ENCODE measurements around the gene UQCRHL. TPM values are rescaled to one million over a fixed set of nuclear protein-coding genes. Genes with fewer than 3 reads are reported as not detected.

The UQCRHL gene
- total and polyA plus RNA-seq, 2 of the 4 experiments (the other 2 are of a cell fraction): 1.4 to 2.4 TPM

DNA sequence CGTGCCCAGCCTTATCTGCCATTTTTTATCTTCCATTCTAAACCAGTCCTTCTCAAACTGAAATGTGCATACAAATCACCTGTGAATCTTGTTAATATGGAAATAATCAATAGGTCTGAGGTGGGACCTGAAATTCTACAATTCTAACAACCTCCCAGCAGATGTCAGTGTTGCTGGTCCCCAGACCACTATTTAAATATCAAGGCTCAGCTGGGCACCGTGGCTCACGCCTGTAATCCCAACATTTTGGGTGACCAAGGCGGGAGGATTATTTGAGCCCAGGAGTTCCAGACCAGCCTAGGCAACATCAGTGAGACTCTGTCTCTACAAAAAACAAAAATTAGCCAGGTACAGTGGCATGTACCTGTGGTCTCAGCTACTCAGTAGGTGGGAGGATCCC, 4.1 kb downstream of the UQCRHL start:
- no peak overlapping the region for H4K8ac ChIP-seq (ENCODE audit: low read depth in 2 of 2, low read length in 2 of 2)
- H2AK5ac ChIP-seq (ENCODE audit: low read depth, low read length): no peak overlapping the region
- H4K91ac ChIP-seq (ENCODE audit: insufficient read depth, low read depth, low read length): no peak overlapping the region
- POLR2A ChIA-PET (ENCODE audit: unreplicated experiment): no interaction called here
- no peak overlapping the region for H3K18ac ChIP-seq (ENCODE audit: low read depth, low read length)
- no peak overlapping the region for H3K23ac ChIP-seq (ENCODE audit: low read depth, low read length)
- no peak overlapping the region for H2BK15ac ChIP-seq (ENCODE audit: low read depth, low read length)
- H4K5ac ChIP-seq (ENCODE audit: low read depth, low read length): no peak overlapping the region
- H3K36me3 ChIP-seq (ENCODE audit: control insufficient read depth, insufficient read depth, low read length): no peaks in the 10 kb centered on the region
- H2AFZ ChIP-seq (replicated peaks; ENCODE audit: low read length, poor library complexity): no peak overlapping the region
- no peak overlapping the region for H2AK9ac ChIP-seq (replicated peaks; ENCODE audit: low read depth, low read length, poor library complexity)
- H3K56ac ChIP-seq (ENCODE audit: extremely low read depth, insufficient read depth, low read length): no peak overlapping the region
- no peak overlapping the region for H3K14ac ChIP-seq (replicated peaks; ENCODE audit: low read depth, low read length)
- DNase-seq (peak; percentile 38), ATAC-seq (ENCODE audit: low read depth) (no peak)
- H3K4me2 ChIP-seq (ENCODE audit: low read depth, low read length): no peak overlapping the region
- H2BK120ac ChIP-seq (ENCODE audit: low read depth, low read length): no peak overlapping the region
- no TSS peak for BruUV-seq (replicated peaks)
- no peak overlapping the region for H2BK20ac ChIP-seq (ENCODE audit: low read depth, low read length)
- no peaks in the 10 kb centered on the region for H4K20me1 ChIP-seq (ENCODE audit: insufficient read depth, low read length)
- H3K27me3 ChIP-seq (ENCODE audit: control insufficient read depth, insufficient read depth, low read length): no peaks in the 10 kb centered on the region
- peaks cover 0 to 3% of the 10 kb centered on the region in 2 experiments; a peak in 1 of 4 replicates for H3K79me1 ChIP-seq (ENCODE audit: low read depth in 1 of 2, low read length in 2 of 2)
- dilution Hi-C loops (cut with HindIII; ENCODE audit: low sequenced_read_pairs, unreplicated experiment): no loop called here
- peaks cover 17% of the 10 kb centered on the region for H3K9me1 ChIP-seq (ENCODE audit: insufficient read depth, low read length)
- in situ Hi-C loops (cut with MboI; ENCODE audit: low sequenced_read_pairs): no loop called here
- CTCF ChIA-PET: no interaction called here
- 60% methylated on average over 2 of the region's 4 CpGs; no CpG with 5 or more reads in 1 of the 2 experiments for WGBS, 2 experiments (ENCODE audit: extremely low coverage in 2 of 2, insufficient read length in 1 of 2)
- intact Hi-C loops (cut with micrococcal nuclease): no loop called here
- H3K27ac ChIP-seq (ENCODE audit: insufficient read depth, low read length): no peak overlapping the region
- TF ChIP-seq RFX5 (IDR thresholded peaks at IDR 0.05; ENCODE audit: low read depth, low read length) (no peak), SMC3 (IDR thresholded peaks at IDR 0.05; ENCODE audit: low read depth, low read length) (peak; percentile 41), RAD21 (IDR thresholded peaks at IDR 0.05; ENCODE audit: low read length) (peak; percentile 52), POLR2A (IDR thresholded peaks at IDR 0.05; ENCODE audit: low read depth, low read length) (no peak), RCOR1 (IDR thresholded peaks at IDR 0.05; ENCODE audit: insufficient replicate concordance, low read length) (no peak), FOS (IDR thresholded peaks at IDR 0.05; ENCODE audit: low read depth, low read length) (no peak), MXI1 (IDR thresholded peaks at IDR 0.05; ENCODE audit: borderline replicate concordance, low read depth, low read length) (no peak), MAZ (IDR thresholded peaks at IDR 0.05; ENCODE audit: borderline replicate concordance, low read depth, low read length) (no peak), MAFK (IDR thresholded peaks at IDR 0.05; ENCODE audit: low read depth, low read length) (no peak)
- TF ChIP-seq, protein P1, sequence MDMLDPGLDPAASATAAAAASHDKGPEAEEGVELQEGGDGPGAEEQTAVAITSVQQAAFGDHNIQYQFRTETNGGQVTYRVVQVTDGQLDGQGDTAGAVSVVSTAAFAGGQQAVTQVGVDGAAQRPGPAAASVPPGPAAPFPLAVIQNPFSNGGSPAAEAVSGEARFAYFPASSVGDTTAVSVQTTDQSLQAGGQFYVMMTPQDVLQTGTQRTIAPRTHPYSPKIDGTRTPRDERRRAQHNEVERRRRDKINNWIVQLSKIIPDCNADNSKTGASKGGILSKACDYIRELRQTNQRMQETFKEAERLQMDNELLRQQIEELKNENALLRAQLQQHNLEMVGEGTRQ (IDR thresholded peaks at IDR 0.05; ENCODE audit: low read depth, low read length): no peak
- TF ChIP-seq, protein P2, sequence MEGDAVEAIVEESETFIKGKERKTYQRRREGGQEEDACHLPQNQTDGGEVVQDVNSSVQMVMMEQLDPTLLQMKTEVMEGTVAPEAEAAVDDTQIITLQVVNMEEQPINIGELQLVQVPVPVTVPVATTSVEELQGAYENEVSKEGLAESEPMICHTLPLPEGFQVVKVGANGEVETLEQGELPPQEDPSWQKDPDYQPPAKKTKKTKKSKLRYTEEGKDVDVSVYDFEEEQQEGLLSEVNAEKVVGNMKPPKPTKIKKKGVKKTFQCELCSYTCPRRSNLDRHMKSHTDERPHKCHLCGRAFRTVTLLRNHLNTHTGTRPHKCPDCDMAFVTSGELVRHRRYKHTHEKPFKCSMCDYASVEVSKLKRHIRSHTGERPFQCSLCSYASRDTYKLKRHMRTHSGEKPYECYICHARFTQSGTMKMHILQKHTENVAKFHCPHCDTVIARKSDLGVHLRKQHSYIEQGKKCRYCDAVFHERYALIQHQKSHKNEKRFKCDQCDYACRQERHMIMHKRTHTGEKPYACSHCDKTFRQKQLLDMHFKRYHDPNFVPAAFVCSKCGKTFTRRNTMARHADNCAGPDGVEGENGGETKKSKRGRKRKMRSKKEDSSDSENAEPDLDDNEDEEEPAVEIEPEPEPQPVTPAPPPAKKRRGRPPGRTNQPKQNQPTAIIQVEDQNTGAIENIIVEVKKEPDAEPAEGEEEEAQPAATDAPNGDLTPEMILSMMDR (conservative IDR thresholded peaks at IDR 0.05; ENCODE audit: low read depth, low read length): peak; percentile 35
- H3K4me1 ChIP-seq (ENCODE audit: control insufficient read depth, insufficient read depth, low read length): peaks cover 25% of the 10 kb centered on the region
- no peak overlapping the region for H3K9ac ChIP-seq (ENCODE audit: low read depth, low read length)
- H3K4ac ChIP-seq (ENCODE audit: low read depth, low read length): no peak overlapping the region
- no peak overlapping the region for H2BK5ac ChIP-seq (ENCODE audit: low read depth, low read length, poor library complexity, severe bottlenecking)
- no peaks in the 10 kb centered on the region for H3K9me3 ChIP-seq (ENCODE audit: control insufficient read depth, insufficient read depth, low read length)
- no peak overlapping the region for H3K4me3 ChIP-seq (ENCODE audit: insufficient read depth, low read depth, low read length)

Data from IMR-90 (cell line).